WTC11 (cell line): ENCODE measurements around the gene NKD1. TPM values are rescaled to one million over a fixed set of nuclear protein-coding genes. Genes with fewer than 3 reads are reported as not detected.

Source experiments
- ATAC-seq: fragments of 200-7000 bp; cut with Tn5 transposase; 2 replicates; pipeline ENCODE4 v1.10.0; 2021; ENCODE audit warnings: mild to moderate bottlenecking, moderate library complexity
- CTCF ChIA-PET: fragments of 300-600 bp; sonication (Branson Sonifier 250); formaldehyde crosslinking; loops from one replicate; lab custom pipeline; 2021; ENCODE audit warnings: antibody characterized with exemption; lab: Charles Lee
- POLR2A ChIA-PET: fragments of 350-600 bp; sonication (Branson Sonifier 250); formaldehyde crosslinking; loops from one replicate; lab custom pipeline; 2021; ENCODE audit warnings: antibody characterized with exemption; lab: Charles Lee
- DNase-seq: peaks from one replicate; pipeline ENCODE4 v3.0.0; 2021; ENCODE audit warnings: low spot score
- H3K27ac Mint-ChIP-seq: 2 replicates; pipeline ENCODE4 v1.8.0; 2021; ENCODE audit warnings: mixed read lengths
- H3K27me3 Mint-ChIP-seq: 2 replicates; pipeline ENCODE4 v1.8.0; 2021; ENCODE audit warnings: low read depth, mild to moderate bottlenecking, moderate library complexity, mixed read lengths
- H3K36me3 Mint-ChIP-seq: 2 replicates; pipeline ENCODE4 v1.8.0; 2021; ENCODE audit warnings: mixed read lengths
- H3K4me1 Mint-ChIP-seq: 2 replicates; pipeline ENCODE4 v1.8.0; 2022; ENCODE audit warnings: mixed read lengths
- H3K4me3 Mint-ChIP-seq: 2 replicates; pipeline ENCODE4 v1.8.0; 2021; ENCODE audit warnings: mild to moderate bottlenecking, moderate library complexity, mixed read lengths
- H3K9me3 Mint-ChIP-seq: 2 replicates; pipeline ENCODE4 v1.8.0; 2021; ENCODE audit warnings: mixed read lengths
- EMX1 ChIP-seq: fragments of 250-450 bp; sonication (Bioruptor Pico); IDR thresholded peaks from 2 replicates; pipeline ENCODE4 v1.8.0; 2021; ENCODE audit warnings: mild to moderate bottlenecking
- FOXK1 ChIP-seq: sonication (generic); formaldehyde crosslinking; IDR thresholded peaks from 2 replicates; pipeline ENCODE4 v1.8.0; 2022; ENCODE audit warnings: mild to moderate bottlenecking, moderate library complexity, missing genetic modification reagents
- SP1 ChIP-seq: sonication (generic); formaldehyde crosslinking; conservative IDR thresholded peaks from 2 replicates; pipeline ENCODE4 v1.8.1; 2022; ENCODE audit warnings: missing genetic modification reagents
- USF1 ChIP-seq: sonication (generic); formaldehyde crosslinking; IDR thresholded peaks from 2 replicates; pipeline ENCODE4 v1.8.0; 2022; ENCODE audit warnings: mild to moderate bottlenecking, missing genetic modification reagents
- ZMAT4 ChIP-seq: fragments of 250-450 bp; sonication (Bioruptor Pico); IDR thresholded peaks from 2 replicates; pipeline ENCODE4 v1.9.0; 2021; ENCODE audit warnings: mild to moderate bottlenecking
- ZNF121 ChIP-seq: sonication (generic); formaldehyde crosslinking; IDR thresholded peaks from 2 replicates; pipeline ENCODE4 v1.8.0; 2023; ENCODE audit warnings: missing genetic modification reagents
- ZNF317 ChIP-seq: sonication (generic); formaldehyde crosslinking; IDR thresholded peaks from 2 replicates; pipeline ENCODE4 v1.8.1; 2023; ENCODE audit warnings: low read depth, mild to moderate bottlenecking, moderate library complexity, missing genetic modification reagents, borderline replicate concordance
- ZNF396 ChIP-seq: fragments of 250-450 bp; sonication (Bioruptor Pico); IDR thresholded peaks from 2 replicates; pipeline ENCODE4 v1.8.0; 2021; ENCODE audit warnings: mild to moderate bottlenecking, moderate library complexity, borderline replicate concordance
- total RNA-seq: library from RNA; stranded (reverse); gene quantifications from 3 replicates; pipeline ENCODE4 v1.2.3, GENCODE V29; 2021
- TF ChIP-seq, protein P1 (sequence below): sonication (generic); formaldehyde crosslinking; IDR thresholded peaks from 2 replicates; pipeline ENCODE4 v1.8.0; 2023; ENCODE audit warnings: missing genetic modification reagents
- TF ChIP-seq, protein P2 (sequence below): fragments of 250-450 bp; sonication (Bioruptor Pico); IDR thresholded peaks from 2 replicates; pipeline ENCODE4 v1.8.0; 2021; ENCODE audit warnings: mild to moderate bottlenecking
- TF ChIP-seq, protein P3 (sequence below): sonication (generic); formaldehyde crosslinking; IDR thresholded peaks from 2 replicates; pipeline ENCODE4 v1.8.1; 2023; ENCODE audit warnings: mild to moderate bottlenecking, missing genetic modification reagents
- TF ChIP-seq, protein P4 (sequence below): sonication (generic); formaldehyde crosslinking; IDR thresholded peaks from 2 replicates; pipeline ENCODE4 v1.8.1; 2023; ENCODE audit warnings: mild to moderate bottlenecking, missing genetic modification reagents, borderline replicate concordance

The NKD1 gene
- total RNA-seq, 1 experiment from 2014 or later = 6.0 TPM

DNA sequence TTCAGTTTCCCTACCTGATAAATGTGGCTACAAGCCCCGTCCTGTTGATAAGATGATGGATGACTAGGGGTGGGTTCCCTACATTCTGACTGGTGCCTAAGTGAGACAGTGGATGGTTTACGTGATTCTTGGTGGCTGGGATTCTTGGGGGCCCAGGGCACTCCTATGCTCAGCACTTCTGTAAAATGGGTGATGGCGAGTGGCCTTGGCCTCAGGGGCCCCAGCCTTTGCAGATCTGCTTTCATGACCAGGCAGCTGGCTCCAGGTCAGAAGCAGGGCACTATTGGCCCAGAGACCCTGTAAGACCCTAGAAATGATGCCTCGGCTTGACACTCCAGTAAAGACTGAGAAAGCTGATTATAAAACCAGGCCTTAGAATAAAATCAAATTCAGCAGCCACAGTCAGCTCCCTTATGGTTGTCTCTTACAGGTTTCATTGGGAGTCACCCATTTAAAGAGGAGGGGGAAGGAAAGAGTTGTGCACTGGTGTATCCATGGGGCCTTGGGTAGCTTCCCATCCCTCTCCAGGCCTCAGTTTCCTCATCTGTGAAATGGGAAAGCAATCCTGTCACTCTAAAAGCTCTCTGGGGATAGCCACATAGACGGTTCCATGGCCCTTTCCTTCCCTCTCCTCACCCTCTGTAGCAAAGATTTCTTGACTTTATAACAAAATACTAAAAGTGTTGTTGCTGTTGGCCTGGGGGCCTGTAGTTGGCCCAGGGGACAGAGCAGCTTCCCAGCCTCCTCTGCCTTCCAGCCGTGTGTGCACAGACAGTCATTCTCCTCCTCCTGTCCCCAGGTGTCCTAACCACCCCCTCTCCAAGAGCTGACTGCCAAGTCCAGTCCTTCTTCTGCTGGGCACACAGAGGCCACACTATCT lies 131.7 kb downstream of the NKD1 start (continued):
- TF ChIP-seq FOXK1 (CRISPR knock-in tag) (no peak), SP1 (CRISPR knock-in tag) (no peak), ZNF121 (no peak)
- TF ChIP-seq, protein P1, sequence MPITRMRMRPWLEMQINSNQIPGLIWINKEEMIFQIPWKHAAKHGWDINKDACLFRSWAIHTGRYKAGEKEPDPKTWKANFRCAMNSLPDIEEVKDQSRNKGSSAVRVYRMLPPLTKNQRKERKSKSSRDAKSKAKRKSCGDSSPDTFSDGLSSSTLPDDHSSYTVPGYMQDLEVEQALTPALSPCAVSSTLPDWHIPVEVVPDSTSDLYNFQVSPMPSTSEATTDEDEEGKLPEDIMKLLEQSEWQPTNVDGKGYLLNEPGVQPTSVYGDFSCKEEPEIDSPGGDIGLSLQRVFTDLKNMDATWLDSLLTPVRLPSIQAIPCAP (CRISPR knock-in tag) = no peak
- TF ChIP-seq, protein P2, sequence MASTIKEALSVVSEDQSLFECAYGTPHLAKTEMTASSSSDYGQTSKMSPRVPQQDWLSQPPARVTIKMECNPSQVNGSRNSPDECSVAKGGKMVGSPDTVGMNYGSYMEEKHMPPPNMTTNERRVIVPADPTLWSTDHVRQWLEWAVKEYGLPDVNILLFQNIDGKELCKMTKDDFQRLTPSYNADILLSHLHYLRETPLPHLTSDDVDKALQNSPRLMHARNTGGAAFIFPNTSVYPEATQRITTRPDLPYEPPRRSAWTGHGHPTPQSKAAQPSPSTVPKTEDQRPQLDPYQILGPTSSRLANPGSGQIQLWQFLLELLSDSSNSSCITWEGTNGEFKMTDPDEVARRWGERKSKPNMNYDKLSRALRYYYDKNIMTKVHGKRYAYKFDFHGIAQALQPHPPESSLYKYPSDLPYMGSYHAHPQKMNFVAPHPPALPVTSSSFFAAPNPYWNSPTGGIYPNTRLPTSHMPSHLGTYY = no peak

DNA sequence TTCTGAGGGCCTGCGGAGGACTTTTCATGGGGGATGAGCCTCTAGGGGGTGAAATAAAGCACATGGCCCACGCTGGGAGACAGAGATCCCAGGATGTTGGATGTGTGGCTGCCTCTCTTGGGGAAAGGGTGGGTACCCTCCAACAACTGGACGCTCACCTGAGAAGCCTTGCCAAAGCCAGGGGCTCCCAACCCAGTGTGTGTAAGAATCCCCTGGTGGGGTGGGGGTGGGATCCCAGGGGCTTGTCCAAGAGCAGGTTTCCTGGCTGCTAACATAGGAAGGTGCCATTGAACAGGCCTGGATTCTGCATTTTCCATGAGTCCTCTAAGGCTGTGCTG lies 132.3 kb downstream of the NKD1 start:
- ChIA-PET CTCF (interaction anchor here (1.3 to 7.6 kb wide), 4 partner anchors 9 to 126 kb away, joined by 3 to 101 read pairs (median 22); no protein-coding TSS in a partner anchor), POLR2A (no interaction called here)
- Mint-ChIP-seq H3K9me3 (no peaks in the 10 kb centered on the region), H3K36me3 (no peaks in the 10 kb centered on the region), H3K4me3 (no peak overlapping the region), H3K27me3 (no peaks in the 10 kb centered on the region), H3K27ac (no peak overlapping the region), H3K4me1 (no peaks in the 10 kb centered on the region)
- DNase-seq (no peak), ATAC-seq (no peak)
- no peak for TF ChIP-seq ZNF317 (CRISPR knock-in tag)
- TF ChIP-seq ZMAT4 (CRISPR knock-in tag) = no peak
- no peak for TF ChIP-seq ZNF396 (CRISPR knock-in tag)
- TF ChIP-seq, protein P3, sequence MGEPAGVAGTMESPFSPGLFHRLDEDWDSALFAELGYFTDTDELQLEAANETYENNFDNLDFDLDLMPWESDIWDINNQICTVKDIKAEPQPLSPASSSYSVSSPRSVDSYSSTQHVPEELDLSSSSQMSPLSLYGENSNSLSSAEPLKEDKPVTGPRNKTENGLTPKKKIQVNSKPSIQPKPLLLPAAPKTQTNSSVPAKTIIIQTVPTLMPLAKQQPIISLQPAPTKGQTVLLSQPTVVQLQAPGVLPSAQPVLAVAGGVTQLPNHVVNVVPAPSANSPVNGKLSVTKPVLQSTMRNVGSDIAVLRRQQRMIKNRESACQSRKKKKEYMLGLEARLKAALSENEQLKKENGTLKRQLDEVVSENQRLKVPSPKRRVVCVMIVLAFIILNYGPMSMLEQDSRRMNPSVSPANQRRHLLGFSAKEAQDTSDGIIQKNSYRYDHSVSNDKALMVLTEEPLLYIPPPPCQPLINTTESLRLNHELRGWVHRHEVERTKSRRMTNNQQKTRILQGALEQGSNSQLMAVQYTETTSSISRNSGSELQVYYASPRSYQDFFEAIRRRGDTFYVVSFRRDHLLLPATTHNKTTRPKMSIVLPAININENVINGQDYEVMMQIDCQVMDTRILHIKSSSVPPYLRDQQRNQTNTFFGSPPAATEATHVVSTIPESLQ = no peak
- TF ChIP-seq, protein P4, sequence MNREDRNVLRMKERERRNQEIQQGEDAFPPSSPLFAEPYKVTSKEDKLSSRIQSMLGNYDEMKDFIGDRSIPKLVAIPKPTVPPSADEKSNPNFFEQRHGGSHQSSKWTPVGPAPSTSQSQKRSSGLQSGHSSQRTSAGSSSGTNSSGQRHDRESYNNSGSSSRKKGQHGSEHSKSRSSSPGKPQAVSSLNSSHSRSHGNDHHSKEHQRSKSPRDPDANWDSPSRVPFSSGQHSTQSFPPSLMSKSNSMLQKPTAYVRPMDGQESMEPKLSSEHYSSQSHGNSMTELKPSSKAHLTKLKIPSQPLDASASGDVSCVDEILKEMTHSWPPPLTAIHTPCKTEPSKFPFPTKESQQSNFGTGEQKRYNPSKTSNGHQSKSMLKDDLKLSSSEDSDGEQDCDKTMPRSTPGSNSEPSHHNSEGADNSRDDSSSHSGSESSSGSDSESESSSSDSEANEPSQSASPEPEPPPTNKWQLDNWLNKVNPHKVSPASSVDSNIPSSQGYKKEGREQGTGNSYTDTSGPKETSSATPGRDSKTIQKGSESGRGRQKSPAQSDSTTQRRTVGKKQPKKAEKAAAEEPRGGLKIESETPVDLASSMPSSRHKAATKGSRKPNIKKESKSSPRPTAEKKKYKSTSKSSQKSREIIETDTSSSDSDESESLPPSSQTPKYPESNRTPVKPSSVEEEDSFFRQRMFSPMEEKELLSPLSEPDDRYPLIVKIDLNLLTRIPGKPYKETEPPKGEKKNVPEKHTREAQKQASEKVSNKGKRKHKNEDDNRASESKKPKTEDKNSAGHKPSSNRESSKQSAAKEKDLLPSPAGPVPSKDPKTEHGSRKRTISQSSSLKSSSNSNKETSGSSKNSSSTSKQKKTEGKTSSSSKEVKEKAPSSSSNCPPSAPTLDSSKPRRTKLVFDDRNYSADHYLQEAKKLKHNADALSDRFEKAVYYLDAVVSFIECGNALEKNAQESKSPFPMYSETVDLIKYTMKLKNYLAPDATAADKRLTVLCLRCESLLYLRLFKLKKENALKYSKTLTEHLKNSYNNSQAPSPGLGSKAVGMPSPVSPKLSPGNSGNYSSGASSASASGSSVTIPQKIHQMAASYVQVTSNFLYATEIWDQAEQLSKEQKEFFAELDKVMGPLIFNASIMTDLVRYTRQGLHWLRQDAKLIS = no peak
- no peak for TF ChIP-seq USF1 (CRISPR knock-in tag)
- TF ChIP-seq EMX1 (CRISPR knock-in tag) = no peak
